Body of pancreas (tissue), 4 donors: ENCODE data around the gene LRP2BP.

Experiments
- CTCF ChIP-seq, 7 experiments: fragments of 450-650 bp in 4 of 7; fragments of 200-600 bp in 3 of 7; sonication (generic) in 3 of 7; IDR thresholded peaks; one replicate each; pipeline ENCODE4 v1.5.1; 2016 to 2019; ENCODE audit warnings: antibody characterized with exemption in 7 of 7
- POLR2A ChIP-seq, 3 donors: fragments of 450-650 bp; IDR thresholded peaks; one replicate each; pipeline ENCODE4 v1.6.1; 2016; ENCODE audit warnings: antibody characterized with exemption in 3 of 3, mild to moderate bottlenecking in 2 of 3

DNA sequence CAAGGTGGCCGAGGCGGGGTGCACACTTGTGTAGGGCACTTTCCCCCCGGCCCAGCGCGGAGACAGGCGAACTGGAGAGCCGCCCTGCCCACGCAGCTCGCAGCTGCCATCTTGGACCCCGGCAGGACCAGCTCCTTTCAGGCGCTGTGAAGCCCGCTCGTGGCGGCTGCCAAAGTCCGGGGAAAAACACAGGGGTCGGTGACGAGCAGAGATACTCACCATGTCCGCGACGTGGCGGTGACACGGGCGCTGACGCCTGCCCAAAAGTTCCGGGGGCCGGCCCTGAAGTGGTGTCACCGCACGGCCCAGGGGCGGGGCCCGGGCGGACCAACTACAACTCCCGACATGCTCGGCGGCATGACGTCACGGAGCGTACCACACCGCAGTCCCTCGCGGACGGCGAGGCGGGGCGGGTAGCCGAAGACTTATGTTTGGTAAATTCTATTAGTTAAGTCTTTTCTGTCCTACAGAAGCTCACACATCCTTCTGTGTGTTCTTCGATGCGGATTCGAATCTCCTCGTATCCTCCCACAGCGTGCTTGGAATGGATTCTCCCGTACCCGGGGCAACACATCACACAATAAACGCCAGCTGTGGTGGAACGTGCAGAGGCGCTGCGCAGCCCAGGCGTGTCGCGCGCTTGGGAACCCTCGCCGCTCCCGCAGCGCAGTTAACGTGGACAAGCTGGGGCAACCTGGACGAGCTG lies 30.1 kb upstream of the LRP2BP start, which contains the start of gene UFSP2:
- TF ChIP-seq CTCF (IDR thresholded peaks at IDR 0.05) (peak in 2 of 7 experiments; percentile 2 to 5), POLR2A (IDR thresholded peaks at IDR 0.05) (peak; percentile 70 to 86 (median 86))
